Measurements from ENCODE around the gene GAS6.

GAS6 gene

GRCh38 chr13:113816946-113817859 is 46.7 kb downstream of the GAS6 start:
- Histone ChIP-seq H3K27me3 (replicated peaks; ENCODE audit: control insufficient read depth, insufficient read depth, low read length) (no peaks in the 10 kb centered on the region), H3K36me3 (ENCODE audit: control insufficient read depth, insufficient read depth, low read length) (no peaks in the 10 kb centered on the region), H3K4me3 (replicated peaks; ENCODE audit: low read depth, low read length) (no peak overlapping the region)
- peak; percentile 82 for TF ChIP-seq CTCF (IDR thresholded peaks at IDR 0.05; ENCODE audit: insufficient read depth, low read length, poor library complexity, severe bottlenecking)
- peak; percentile 39 for DNase-seq (ENCODE audit: extremely low read depth, insufficient read length)

- H3K36me3 ChIP-seq (ENCODE audit: control insufficient read depth, insufficient read depth, low read length): no peaks in the 10 kb centered on the region
- no peaks in the 10 kb centered on the region for H3K27me3 ChIP-seq (replicated peaks; ENCODE audit: control insufficient read depth, insufficient read depth, low read length)
- no peak for DNase-seq (ENCODE audit: extremely low read depth, insufficient read length)
- no peak for TF ChIP-seq CTCF (IDR thresholded peaks at IDR 0.05; ENCODE audit: insufficient read depth, low read length, poor library complexity, severe bottlenecking)
- H3K4me3 ChIP-seq (replicated peaks; ENCODE audit: low read depth, low read length): peak overlapping the region; percentile 78
Observed at GRCh38 chr13:113816254-113816929, 47.5 kb downstream of the GAS6 start.

GRCh38 chr13:113815151-113816058 is 48.5 kb downstream of the GAS6 start:
- DNase-seq (ENCODE audit: extremely low read depth, insufficient read length): peak; percentile 44
- peak overlapping the region; percentile 78 for H3K4me3 ChIP-seq (replicated peaks; ENCODE audit: low read depth, low read length)
- H3K36me3 ChIP-seq (ENCODE audit: control insufficient read depth, insufficient read depth, low read length): no peaks in the 10 kb centered on the region
- no peaks in the 10 kb centered on the region for H3K27me3 ChIP-seq (replicated peaks; ENCODE audit: control insufficient read depth, insufficient read depth, low read length)
- no peak for TF ChIP-seq CTCF (IDR thresholded peaks at IDR 0.05; ENCODE audit: insufficient read depth, low read length, poor library complexity, severe bottlenecking)

GRCh38 chr13:113814435-113814821 is 49.4 kb downstream of the GAS6 start:
- no peaks in the 10 kb centered on the region for H3K36me3 ChIP-seq (ENCODE audit: control insufficient read depth, insufficient read depth, low read length)
- TF ChIP-seq CTCF (IDR thresholded peaks at IDR 0.05; ENCODE audit: insufficient read depth, low read length, poor library complexity, severe bottlenecking): no peak
- H3K4me3 ChIP-seq (replicated peaks; ENCODE audit: low read depth, low read length): no peak overlapping the region
- no peak for DNase-seq (ENCODE audit: extremely low read depth, insufficient read length)
- no peaks in the 10 kb centered on the region for H3K27me3 ChIP-seq (replicated peaks; ENCODE audit: control insufficient read depth, insufficient read depth, low read length)

- DNase-seq (ENCODE audit: extremely low read depth, insufficient read length): no peak
- no peaks in the 10 kb centered on the region for H3K36me3 ChIP-seq (ENCODE audit: control insufficient read depth, insufficient read depth, low read length)
- no peak overlapping the region for H3K4me3 ChIP-seq (replicated peaks; ENCODE audit: low read depth, low read length)
- no peak for TF ChIP-seq CTCF (IDR thresholded peaks at IDR 0.05; ENCODE audit: insufficient read depth, low read length, poor library complexity, severe bottlenecking)
- no peaks in the 10 kb centered on the region for H3K27me3 ChIP-seq (replicated peaks; ENCODE audit: control insufficient read depth, insufficient read depth, low read length)
Observed at GRCh38 chr13:113813749-113814434, 50.0 kb downstream of the GAS6 start.
